H9 (cell line): ENCODE measurements around the gene RERE. TPM values are rescaled to one million over a fixed set of nuclear protein-coding genes. Genes with fewer than 3 reads are reported as not detected.
"Not testable (repeated sequence)": the region's sequence is repeated elsewhere in the genome, so short reads cannot be mapped to it uniquely, and the experiment has no call there.

Experiments used
- DNase-seq: peaks from one replicate; pipeline ENCODE4 v3.0.0-alpha.2; 2017
- H2AFZ ChIP-seq: one replicate; pipeline ENCODE4 v1.6.1; 2013; ENCODE audit warnings: mild to moderate bottlenecking, low read length, control low read depth, moderate library complexity
- H2AK5ac ChIP-seq: 2 replicates; pipeline ENCODE4 v1.6.1; 2013; ENCODE audit warnings: low read length, control low read depth, mixed read lengths; ENCODE audit not compliant: insufficient read length
- H2BK120ac ChIP-seq: one replicate; pipeline ENCODE4 v1.6.1; 2013; ENCODE audit warnings: low read depth, mild to moderate bottlenecking, low read length, control low read depth, inconsistent platforms; ENCODE audit not compliant: poor library complexity, severe bottlenecking
- H2BK12ac ChIP-seq: 2 replicates; pipeline ENCODE4 v1.6.1; 2013; ENCODE audit warnings: low read length, control low read depth, mixed read lengths, low read depth; ENCODE audit not compliant: insufficient read length
- H2BK15ac ChIP-seq: 2 replicates; pipeline ENCODE4 v1.6.1; 2013; ENCODE audit warnings: low read depth, low read length, control low read depth
- H2BK20ac ChIP-seq: one replicate; pipeline ENCODE4 v1.6.1; 2013; ENCODE audit warnings: low read depth, mild to moderate bottlenecking, low read length, control low read depth, inconsistent platforms; ENCODE audit not compliant: poor library complexity, severe bottlenecking
- H2BK5ac ChIP-seq: 2 replicates; pipeline ENCODE4 v1.6.1; 2013; ENCODE audit warnings: low read length, control low read depth, mixed read lengths; ENCODE audit not compliant: insufficient read length
- H3K14ac ChIP-seq: 2 replicates; pipeline ENCODE4 v1.6.1; 2013; ENCODE audit warnings: low read length, control low read depth; ENCODE audit not compliant: insufficient read depth
- H3K18ac ChIP-seq: 2 replicates; pipeline ENCODE4 v1.6.1; 2013; ENCODE audit warnings: low read depth, mild to moderate bottlenecking, mixed read lengths, low read length, control low read depth; ENCODE audit not compliant: insufficient read length
- H3K23ac ChIP-seq: 2 replicates; pipeline ENCODE4 v1.6.1; 2013; ENCODE audit warnings: low read length, control low read depth, mixed read lengths, low read depth; ENCODE audit not compliant: insufficient read length
- H3K23me2 ChIP-seq: 2 replicates; pipeline ENCODE4 v1.6.1; 2013; ENCODE audit warnings: low read depth, mild to moderate bottlenecking, mixed read lengths, low read length, control low read depth; ENCODE audit not compliant: insufficient read length, poor library complexity, severe bottlenecking
- H3K27ac ChIP-seq: 2 replicates; pipeline ENCODE4 v1.5.1; 2013; ENCODE audit warnings: low read length, control low read depth, mixed read lengths, low read depth; ENCODE audit not compliant: insufficient read length
- H3K27me3 ChIP-seq: 2 replicates; pipeline ENCODE4 v1.6.1; 2013; ENCODE audit warnings: low read length, control low read depth, inconsistent platforms; ENCODE audit not compliant: insufficient read depth
- H3K4ac ChIP-seq: 2 replicates; pipeline ENCODE4 v1.6.1; 2013; ENCODE audit warnings: low read depth, mild to moderate bottlenecking, control low read depth, inconsistent platforms, low read length, moderate library complexity
- H3K4me1 ChIP-seq: 2 replicates; pipeline ENCODE4 v1.6.1; 2013; ENCODE audit warnings: low read length, control low read depth, inconsistent platforms; ENCODE audit not compliant: insufficient read depth
- H3K4me2 ChIP-seq: 2 replicates; pipeline ENCODE4 v1.6.1; 2013; ENCODE audit warnings: low read length, control low read depth, mixed read lengths; ENCODE audit not compliant: insufficient read length, insufficient read depth
- H3K56ac ChIP-seq: 2 replicates; pipeline ENCODE4 v1.6.1; 2013; ENCODE audit warnings: low read depth, mild to moderate bottlenecking, mixed read lengths, low read length, control low read depth; ENCODE audit not compliant: insufficient read length
- H3K79me1 ChIP-seq: 2 replicates; pipeline ENCODE4 v1.6.1; 2013; ENCODE audit warnings: low read depth, mild to moderate bottlenecking, moderate library complexity, low read length, control low read depth, inconsistent platforms; ENCODE audit not compliant: insufficient read depth, poor library complexity, severe bottlenecking
- H3K79me2 ChIP-seq: 2 replicates; pipeline ENCODE4 v1.6.1; 2013; ENCODE audit warnings: low read length, control low read depth, inconsistent platforms; ENCODE audit not compliant: insufficient read depth
- H3K9ac ChIP-seq: 2 replicates; pipeline ENCODE4 v1.6.1; 2013; ENCODE audit warnings: low read length, control low read depth, mixed read lengths; ENCODE audit not compliant: insufficient read length; ENCODE audit errors: extremely low read depth
- H3K9me3 ChIP-seq: one replicate; pipeline ENCODE4 v1.6.1; 2013; ENCODE audit warnings: low read depth, low read length, inconsistent platforms; ENCODE audit not compliant: control insufficient read depth
- H3T11ph ChIP-seq: one replicate; pipeline ENCODE4 v1.6.1; 2013; ENCODE audit warnings: mild to moderate bottlenecking, low read length, control low read depth, inconsistent platforms
- H4K20me1 ChIP-seq: one replicate; pipeline ENCODE4 v1.6.1; 2013; ENCODE audit not compliant: control insufficient read depth, insufficient read length, insufficient read depth
- H4K5ac ChIP-seq: 2 replicates; pipeline ENCODE4 v1.6.1; 2013; ENCODE audit warnings: low read depth, mild to moderate bottlenecking, mixed read lengths, low read length, control low read depth; ENCODE audit not compliant: insufficient read length
- H4K8ac ChIP-seq: replicated peaks from 2 replicates; pipeline ENCODE4 v1.6.1; 2013; ENCODE audit warnings: low read length, control low read depth, mixed read lengths, low read depth; ENCODE audit not compliant: insufficient read length
- H4K91ac ChIP-seq: 2 replicates; pipeline ENCODE4 v1.6.1; 2013; ENCODE audit warnings: low read depth, mild to moderate bottlenecking, moderate library complexity, mixed read lengths, low read length, control low read depth; ENCODE audit not compliant: insufficient read length
- H3K27ac Mint-ChIP-seq, 3 experiments: 2 replicates in 2 of 3; 3 replicates in 1 of 3; pipeline ENCODE4 v1.8.0; 2020 to 2021; ENCODE audit warnings: mixed read lengths in 3 of 3, mild to moderate bottlenecking in 1 of 3, moderate library complexity in 1 of 3
- H3K27me3 Mint-ChIP-seq: 2 replicates; pipeline ENCODE4 v1.8.0; 2021; ENCODE audit warnings: low read depth, mild to moderate bottlenecking, moderate library complexity, mixed read lengths
- H3K36me3 Mint-ChIP-seq, 3 experiments: 2 replicates in 2 of 3; 3 replicates in 1 of 3; pipeline ENCODE4 v1.8.0; 2020 to 2021; ENCODE audit warnings: low read depth in 3 of 3, mixed read lengths in 3 of 3; ENCODE audit not compliant: insufficient read depth in 1 of 3
- H3K4me1 Mint-ChIP-seq, 2 experiments: 2 replicates each; pipeline ENCODE4 v1.8.0; 2020; ENCODE audit warnings: mixed read lengths in 2 of 2
- H3K4me3 Mint-ChIP-seq, 2 experiments: 2 replicates in 1 of 2; 3 replicates in 1 of 2; pipeline ENCODE4 v1.8.0; 2020 to 2021; ENCODE audit warnings: mild to moderate bottlenecking in 2 of 2, mixed read lengths in 2 of 2, moderate library complexity in 1 of 2
- H3K9me3 Mint-ChIP-seq, 2 experiments: 2 replicates in 1 of 2; 3 replicates in 1 of 2; pipeline ENCODE4 v1.8.0; 2020; ENCODE audit warnings: mild to moderate bottlenecking in 2 of 2, mixed read lengths in 2 of 2, moderate library complexity in 1 of 2
- WGBS: extraction: QIAGEN DNeasy Blood & Tissue Kit; methylation state at CpG from one replicate; pipeline ENCODE4 v1.1.7; 2013; ENCODE audit warnings: missing lambda C conversion rate, low lambda C conversion rate, mixed read lengths; ENCODE audit not compliant: insufficient read length; ENCODE audit errors: extremely low coverage; 5-methylcytosine and 5-hydroxymethylcytosine counted together
- total RNA-seq: library from RNA; stranded (reverse); gene quantifications from 2 replicates; pipeline ENCODE4 v1.2.1, GENCODE V29; 2021

The RERE gene
- total RNA-seq, 1 experiment from 2014 or later: 103 TPM

DNA sequence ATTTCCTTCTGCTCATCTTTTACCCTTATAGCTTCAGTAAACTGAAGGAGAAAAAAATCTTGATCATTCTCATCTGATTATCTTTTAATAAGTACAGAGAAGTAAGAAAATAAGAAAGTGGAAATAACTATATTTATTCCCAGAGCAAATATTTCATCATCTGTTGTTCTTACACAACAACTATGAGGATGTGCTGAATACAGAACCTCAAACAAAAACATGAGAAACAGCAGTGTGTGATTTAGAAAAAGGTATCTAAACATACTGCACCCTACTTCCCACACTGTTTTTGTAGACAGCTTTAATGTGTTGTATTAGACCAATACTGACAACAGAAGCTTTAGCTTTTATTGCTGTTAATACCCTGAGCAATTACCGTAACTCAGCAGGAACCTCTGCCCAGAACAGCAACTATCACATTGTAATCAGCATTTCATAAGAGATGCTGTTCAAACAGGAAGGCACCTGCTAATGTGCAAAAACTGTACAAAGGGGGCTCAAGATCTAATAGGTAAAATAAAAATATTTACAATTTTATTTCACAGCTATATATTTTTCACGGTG, 195.6 kb downstream of the RERE start:
- no CpG with 5 or more reads among the region's 2 CpGs for WGBS
- not testable (repeated sequence) for DNase-seq, H4K20me1 ChIP-seq

DNA sequence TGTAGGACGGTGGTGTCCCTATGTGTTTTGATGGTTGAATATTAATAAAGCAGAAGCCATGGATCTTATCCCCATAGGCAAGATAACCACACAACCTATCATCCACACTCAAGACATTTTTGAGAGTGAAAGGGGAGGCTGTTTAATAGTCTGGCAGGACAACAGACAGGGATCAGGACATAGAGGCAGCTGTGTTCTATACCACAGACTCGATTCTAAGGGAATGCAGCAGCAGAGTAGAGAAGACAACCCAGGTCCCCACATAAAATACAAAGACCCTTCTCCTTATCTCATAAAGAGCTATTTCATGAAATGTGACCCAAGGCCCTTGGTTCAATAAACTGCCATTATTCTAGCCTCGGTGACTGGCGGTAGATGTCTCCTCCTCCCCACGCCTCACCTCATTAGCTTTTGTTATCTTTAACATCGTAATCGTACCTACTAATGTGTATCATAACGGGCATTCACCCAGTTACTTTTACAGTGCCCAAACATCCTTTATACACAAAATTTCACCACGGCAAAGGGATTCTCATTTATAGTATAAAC, 196.3 kb downstream of the RERE start:
- H3K79me2 ChIP-seq, H3K36me3 Mint-ChIP-seq, H2BK5ac ChIP-seq, H3T11ph ChIP-seq, H2BK120ac ChIP-seq, H3K4me1 ChIP-seq, H3K9ac ChIP-seq, H3K27me3 Mint-ChIP-seq, H2AFZ ChIP-seq, H2BK15ac ChIP-seq, H3K4me2 ChIP-seq, H3K4me3 Mint-ChIP-seq, H2BK12ac ChIP-seq, H2AK5ac ChIP-seq, H4K5ac ChIP-seq, H4K91ac ChIP-seq, H3K23me2 ChIP-seq, H3K4ac ChIP-seq, H3K79me1 ChIP-seq, H3K9me3 ChIP-seq, H4K20me1 ChIP-seq, H3K18ac ChIP-seq, H3K27ac ChIP-seq, H3K9me3 Mint-ChIP-seq, H3K14ac ChIP-seq, DNase-seq, H3K23ac ChIP-seq, H4K8ac ChIP-seq, H3K27me3 ChIP-seq, H3K56ac ChIP-seq, H2BK20ac ChIP-seq: not testable (repeated sequence)
- no CpG with 5 or more reads among the region's 9 CpGs for WGBS
- H3K4me1 Mint-ChIP-seq: peaks cover 14 to 28% of the 10 kb centered on the region in 2 experiments
- H3K27ac Mint-ChIP-seq: peak overlapping the region in 2 of 3 experiments; percentile 19 to 73; a peak in 2 of 7 replicates

More for the DNA sequence above, 195.6 kb downstream of the RERE start:
- peaks cover 22 to 36% of the 10 kb centered on the region in 2 experiments for H3K4me1 Mint-ChIP-seq
- not testable (repeated sequence) for H3K27me3 ChIP-seq, H3K23ac ChIP-seq, H3K23me2 ChIP-seq, H4K5ac ChIP-seq, H3K9ac ChIP-seq, H3K9me3 ChIP-seq, H3K79me2 ChIP-seq, H3K27ac Mint-ChIP-seq, H2BK5ac ChIP-seq, H3K56ac ChIP-seq, H3K4me3 Mint-ChIP-seq, H2BK12ac ChIP-seq, H2BK120ac ChIP-seq, H4K8ac ChIP-seq, H3K79me1 ChIP-seq, H3T11ph ChIP-seq, H3K36me3 Mint-ChIP-seq, H3K14ac ChIP-seq, H2AK5ac ChIP-seq, H3K18ac ChIP-seq, H2AFZ ChIP-seq, H3K9me3 Mint-ChIP-seq, H2BK20ac ChIP-seq, H3K4ac ChIP-seq, H3K27ac ChIP-seq, H3K4me1 ChIP-seq, H4K91ac ChIP-seq, H3K27me3 Mint-ChIP-seq, H3K4me2 ChIP-seq, H2BK15ac ChIP-seq
